Keratinocyte (primary cell): ENCODE measurements around the gene RAB9A. TPM values are rescaled to one million over a fixed set of nuclear protein-coding genes. Genes with fewer than 3 reads are reported as not detected.

ENCODE experiments used
- DNase-seq: peaks from one replicate; pipeline ENCODE4 v3.0.0-alpha.2; 2011; ENCODE audit warnings: low read depth, missing footprints, low spot score
- FAIRE-seq: peaks from 2 replicates; lab custom pipeline; 2011; peaks lifted over from hg19 to GRCh38; lab: Jason Lieb, UNC
- H2AFZ ChIP-seq: 2 replicates; pipeline ENCODE4 v1.6.0; 2012; ENCODE audit warnings: low read length, control low read depth, inconsistent platforms; ENCODE audit not compliant: control insufficient read depth
- H3K27ac ChIP-seq: 2 replicates; pipeline ENCODE4 v1.5.1; 2011; ENCODE audit warnings: low read length; ENCODE audit not compliant: control insufficient read depth, insufficient read depth
- H3K27me3 ChIP-seq: 3 replicates; pipeline ENCODE4 v1.6.0; 2011; ENCODE audit warnings: low read length; ENCODE audit not compliant: control insufficient read depth, insufficient read depth; ENCODE audit errors: extremely low read depth
- H3K36me3 ChIP-seq, 2 experiments: 2 replicates in 1 of 2; 3 replicates in 1 of 2; pipeline ENCODE4 v1.5.1; 2011; ENCODE audit warnings: low read length in 2 of 2, mild to moderate bottlenecking in 1 of 2; ENCODE audit not compliant: control insufficient read depth in 2 of 2, insufficient read depth in 2 of 2; ENCODE audit errors: extremely low read depth in 1 of 2
- H3K4me1 ChIP-seq: 3 replicates; pipeline ENCODE4 v1.5.1; 2011; ENCODE audit warnings: low read length; ENCODE audit not compliant: control insufficient read depth, insufficient read depth; ENCODE audit errors: extremely low read depth
- H3K4me2 ChIP-seq: 3 replicates; pipeline ENCODE4 v1.6.0; 2011; ENCODE audit warnings: low read depth, low read length; ENCODE audit not compliant: control insufficient read depth, insufficient read depth; ENCODE audit errors: extremely low read depth
- H3K4me3 ChIP-seq, 3 experiments: fragments of 200-600 bp in 1 of 3; sonication (generic) in 1 of 3; 2 replicates in 2 of 3; 3 replicates in 1 of 3; pipeline ENCODE4 v1.5.1; 2011 to 2016; ENCODE audit warnings: low read length in 3 of 3, mild to moderate bottlenecking in 3 of 3, control low read depth in 2 of 3, inconsistent platforms in 1 of 3, low read depth in 1 of 3, mixed read lengths in 1 of 3, mixed run types in 1 of 3, moderate library complexity in 1 of 3; ENCODE audit not compliant: control insufficient read depth in 2 of 3, insufficient read depth in 2 of 3; ENCODE audit errors: extremely low read depth in 1 of 3
- H3K79me2 ChIP-seq: 2 replicates; pipeline ENCODE4 v1.6.0; 2012; ENCODE audit warnings: low read length; ENCODE audit not compliant: control insufficient read depth, insufficient read depth
- H3K9ac ChIP-seq: 3 replicates; pipeline ENCODE4 v1.6.0; 2011; ENCODE audit warnings: low read length; ENCODE audit not compliant: control insufficient read depth, insufficient read depth; ENCODE audit errors: extremely low read depth
- H3K9me1 ChIP-seq: 3 replicates; pipeline ENCODE4 v1.6.0; 2011; ENCODE audit warnings: low read length; ENCODE audit not compliant: control insufficient read depth, insufficient read depth; ENCODE audit errors: extremely low read depth
- H3K9me3 ChIP-seq: 2 replicates; pipeline ENCODE4 v1.5.1; 2012; ENCODE audit warnings: low read depth, low read length; ENCODE audit not compliant: control insufficient read depth
- H4K20me1 ChIP-seq: 3 replicates; pipeline ENCODE4 v1.6.0; 2011; ENCODE audit warnings: low read length; ENCODE audit not compliant: control insufficient read depth, insufficient read depth; ENCODE audit errors: extremely low read depth
- CTCF ChIP-seq, 3 experiments: IDR thresholded peaks in 1 of 3; conservative IDR thresholded peaks in 1 of 3; optimal IDR thresholded peaks in 1 of 3; 2 replicates in 2 of 3; 3 replicates in 1 of 3; pipeline versions ENCODE3 to v1.5.1; 2011; ENCODE audit warnings: low read length in 3 of 3, mild to moderate bottlenecking in 3 of 3, moderate library complexity in 2 of 3, control low read depth in 1 of 3, inconsistent platforms in 1 of 3; ENCODE audit not compliant: insufficient read depth in 2 of 3; ENCODE audit errors: extremely low read depth in 1 of 3
- EZH2 ChIP-seq: IDR thresholded peaks from one replicate; pipeline ENCODE4 v1.6.1; 2012; ENCODE audit warnings: inconsistent platforms, mild to moderate bottlenecking, low read length, moderate library complexity
- dilution Hi-C: fragments of 300-500 bp; cut with MboI; formaldehyde crosslinking; loops from one replicate; pipeline ENCODE4 v1.7.0; 2020; ENCODE audit warnings: low sequenced_read_pairs; ENCODE audit not compliant: extremely low pct_ligation_motif_present
- polyA plus RNA-seq, 5 experiments: library from polyadenylated mRNA; depleted of rRNA in 3 of 5; stranded (reverse) in 3 of 5; stranded (forward) in 1 of 5; unstranded in 1 of 5; fragments of >200 nt; gene quantifications; 1 replicate in 1 of 5; 2 replicates in 3 of 5; 3 replicates in 1 of 5; pipeline versions ENCODE4 v1.2.1 to v1.2.3, GENCODE V29; 2011 to 2012; ENCODE audit warnings: missing spikeins in 2 of 5, low read depth in 1 of 5, low replicate concordance in 1 of 5

RAB9A gene
- polyA plus RNA-seq, 1 donor (not counting 4 experiments of a cell fraction or from before 2014, with no cell fraction given), result 46.0 TPM

- no peak overlapping the region for H3K9ac ChIP-seq
- H3K4me1 ChIP-seq, result peaks cover 15% of the 10 kb centered on the region
- dilution Hi-C loops, result no loop called here
- no peaks in the 10 kb centered on the region for H3K36me3 ChIP-seq
- no peak for TF ChIP-seq CTCF (optimal IDR thresholded peaks at IDR 0.05 in 1 of 3, IDR thresholded peaks at IDR 0.05 in 1 of 3, conservative IDR thresholded peaks at IDR 0.05 in 1 of 3; ENCODE audit: extremely low read depth in 1 of 3, insufficient read depth in 2 of 3, low read length in 3 of 3)
- TF ChIP-seq EZH2, result no peak
- no peaks in the 10 kb centered on the region for H3K79me2 ChIP-seq
- peak overlapping the region; percentile 86 for H3K4me2 ChIP-seq
- DNase-seq (no peak), FAIRE-seq (no peak)
- H3K9me3 ChIP-seq, result no peaks in the 10 kb centered on the region
- H4K20me1 ChIP-seq, result no peaks in the 10 kb centered on the region
- H3K27me3 ChIP-seq, result peaks cover 4% of the 10 kb centered on the region
- peak overlapping the region in 1 of 3 experiments; percentile 82 for H3K4me3 ChIP-seq
- no peaks in the 10 kb centered on the region for H3K9me1 ChIP-seq
- no peak overlapping the region for H2AFZ ChIP-seq
- H3K27ac ChIP-seq, result no peak overlapping the region
Measured at GRCh38 chrX:13654116-13654515, 34.8 kb upstream of the RAB9A start.

GRCh38 chrX:13655674-13656073 lies 33.3 kb upstream of the RAB9A start:
- Histone ChIP-seq H2AFZ (no peak overlapping the region), H3K4me2 (no peak overlapping the region), H3K9ac (no peak overlapping the region), H3K27ac (no peak overlapping the region), H3K36me3 (no peaks in the 10 kb centered on the region), H3K4me1 (peaks cover 15% of the 10 kb centered on the region), H3K79me2 (no peaks in the 10 kb centered on the region), H3K27me3 (no peaks in the 10 kb centered on the region), H3K4me3 (no peak overlapping the region), H3K9me3 (no peaks in the 10 kb centered on the region), H4K20me1 (no peaks in the 10 kb centered on the region), H3K9me1 (no peaks in the 10 kb centered on the region)
- dilution Hi-C loops, result no loop called here
- no peak for DNase-seq
- no peak for TF ChIP-seq EZH2
- TF ChIP-seq CTCF (optimal IDR thresholded peaks at IDR 0.05 in 1 of 3, IDR thresholded peaks at IDR 0.05 in 1 of 3, conservative IDR thresholded peaks at IDR 0.05 in 1 of 3; ENCODE audit: extremely low read depth in 1 of 3, insufficient read depth in 2 of 3, low read length in 3 of 3), result no peak
- no peak for FAIRE-seq
